Gastroesophageal sphincter (tissue), 4 donors: Measurements from ENCODE around the gene VGF. TPM values are rescaled to one million over a fixed set of nuclear protein-coding genes. Genes with fewer than 3 reads are reported as not detected.
A peak's percentile ranks its signal among the peaks of the same experiment; 100 is the strongest.

Source experiments
- ATAC-seq: fragments of 150-250 bp; one replicate; pipeline ENCODE4 v1.9.1; 2016; ENCODE audit warnings: mild to moderate bottlenecking, moderate library complexity
- H3K27ac ChIP-seq, 4 donors: fragments of 200-600 bp; sonication (generic) in 3 of 4; 1 replicate in 3 of 4; 2 replicates in 1 of 4; pipeline ENCODE4 v1.5.1; 2016 to 2019
- H3K27me3 ChIP-seq: fragments of 200-600 bp; sonication (generic); one replicate; pipeline ENCODE4 v1.5.1; 2019
- H3K36me3 ChIP-seq, 2 donors: fragments of 200-600 bp; sonication (generic); one replicate each; pipeline ENCODE4 v1.5.1; 2019; ENCODE audit warnings: control low read depth in 1 of 2
- H3K4me1 ChIP-seq, 3 donors: fragments of 200-600 bp; sonication (generic); 1 replicate in 2 of 3; 2 replicates in 1 of 3; pipeline ENCODE4 v1.5.1; 2016 to 2019; ENCODE audit warnings: control low read depth in 2 of 3
- H3K4me3 ChIP-seq, 2 donors: fragments of 200-600 bp; sonication (generic); one replicate each; pipeline ENCODE4 v1.5.1; 2019; ENCODE audit warnings: mild to moderate bottlenecking in 1 of 2, moderate library complexity in 1 of 2
- H3K9me3 ChIP-seq, 3 donors: fragments of 200-600 bp; sonication (generic); one replicate each; pipeline ENCODE4 v1.5.1; 2017 to 2019; ENCODE audit warnings: control low read depth in 2 of 3
- CTCF ChIP-seq, 4 experiments: fragments of 200-600 bp in 2 of 4; fragments of 450-650 bp in 2 of 4; sonication (generic) in 1 of 4; IDR thresholded peaks; one replicate each; pipeline ENCODE4 v1.5.1; 2017 to 2019; ENCODE audit warnings: antibody characterized with exemption in 4 of 4, mild to moderate bottlenecking in 2 of 4, moderate library complexity in 2 of 4
- EP300 ChIP-seq: sonication (generic); formaldehyde crosslinking; IDR thresholded peaks from one replicate; pipeline ENCODE4 v1.6.1; 2017; ENCODE audit warnings: antibody characterized with exemption, mild to moderate bottlenecking
- POLR2A ChIP-seq, 2 donors: fragments of 450-650 bp; IDR thresholded peaks; one replicate each; pipeline ENCODE4 v1.6.1; 2017; ENCODE audit warnings: antibody characterized with exemption in 2 of 2, mild to moderate bottlenecking in 2 of 2, moderate library complexity in 1 of 2
- POLR2AphosphoS5 ChIP-seq: sonication (generic); formaldehyde crosslinking; IDR thresholded peaks from one replicate; pipeline ENCODE4 v1.6.1; 2017; ENCODE audit warnings: antibody characterized with exemption
- WGBS, 2 donors: methylation state at CpG; one replicate each; pipeline ENCODE4 v1.1.5; 2018; ENCODE audit warnings: low coverage in 1 of 2; 5-methylcytosine and 5-hydroxymethylcytosine counted together
- total RNA-seq, 4 donors: library from RNA; depleted of rRNA; stranded (reverse); fragments of >200 nt; gene quantifications; one replicate each; pipeline ENCODE4 v1.1.0, GENCODE V29; 2016

Gene VGF
- total RNA-seq, 4 donors from 2014 or later: 0.25 to 0.27 TPM; not detected in 2

GRCh38 chr7:101170617-101171441 is 5.5 kb upstream of the VGF start:
- Histone ChIP-seq H3K4me1 (peaks cover 0 to 46% (median 23%) of the 10 kb centered on the region in 3 donors), H3K9me3 (no peaks in the 10 kb centered on the region), H3K36me3 (no peaks in the 10 kb centered on the region), H3K27ac (no peak overlapping the region), H3K27me3 (peaks cover 100% of the 10 kb centered on the region), H3K4me3 (no peak overlapping the region)
- TF ChIP-seq CTCF (IDR thresholded peaks at IDR 0.05): no peak
- no peak for TF ChIP-seq EP300
- no peak for TF ChIP-seq POLR2AphosphoS5
- TF ChIP-seq POLR2A (IDR thresholded peaks at IDR 0.05): no peak
- WGBS, 2 donors: 4% methylated on average over 12 to 13 of the region's 17 CpGs
- ATAC-seq: no peak

- 0 to 4% methylated on average over 2 to 5 of the region's 33 CpGs for WGBS, 2 donors
- H3K36me3 ChIP-seq: no peaks in the 10 kb centered on the region
- peaks cover 100% of the 10 kb centered on the region for H3K27me3 ChIP-seq
- no peaks in the 10 kb centered on the region for H3K9me3 ChIP-seq
- ATAC-seq: peak; percentile 54
- peaks cover 0 to 54% (median 26%) of the 10 kb centered on the region in 3 donors for H3K4me1 ChIP-seq
- TF ChIP-seq CTCF (IDR thresholded peaks at IDR 0.05) (peak in 3 of 4 experiments; percentile 68 to 90 (median 74)), POLR2A (IDR thresholded peaks at IDR 0.05) (no peak)
- no peak overlapping the region for H3K4me3 ChIP-seq
- H3K27ac ChIP-seq: no peak overlapping the region
Measured at GRCh38 chr7:101169838-101170551, 4.6 kb upstream of the VGF start.

- no peak overlapping the region for H3K4me3 ChIP-seq
- peaks cover 0 to 61% (median 29%) of the 10 kb centered on the region in 3 donors for H3K4me1 ChIP-seq
- no peak overlapping the region for H3K27ac ChIP-seq
- 0 to 5% methylated on average over 1 to 3 of the region's 18 CpGs for WGBS, 2 donors
- TF ChIP-seq POLR2AphosphoS5 (no peak), POLR2A (IDR thresholded peaks at IDR 0.05) (no peak), CTCF (IDR thresholded peaks at IDR 0.05) (no peak), EP300 (no peak)
- H3K36me3 ChIP-seq: no peaks in the 10 kb centered on the region
- peaks cover 100% of the 10 kb centered on the region for H3K27me3 ChIP-seq
- no peak for ATAC-seq
- H3K9me3 ChIP-seq: no peaks in the 10 kb centered on the region
Measured at GRCh38 chr7:101169110-101169837, 3.9 kb upstream of the VGF start.

GRCh38 chr7:101168412-101169049 is 3.2 kb upstream of the VGF start:
- Histone ChIP-seq H3K27me3 (peaks cover 100% of the 10 kb centered on the region), H3K36me3 (no peaks in the 10 kb centered on the region), H3K4me1 (peaks cover 0 to 63% (median 37%) of the 10 kb centered on the region in 3 donors), H3K9me3 (no peaks in the 10 kb centered on the region), H3K27ac (no peak overlapping the region), H3K4me3 (no peak overlapping the region)
- 0% methylated on average over 2 to 3 of the region's 6 CpGs for WGBS, 2 donors
- ATAC-seq: no peak
- TF ChIP-seq EP300 (no peak), POLR2A (IDR thresholded peaks at IDR 0.05) (no peak), CTCF (IDR thresholded peaks at IDR 0.05) (no peak), POLR2AphosphoS5 (no peak)
